Progenitor cell of endocrine pancreas (in vitro differentiated cells): Measurements from ENCODE around the gene FAM163B. TPM values are rescaled to one million over a fixed set of nuclear protein-coding genes. Genes with fewer than 3 reads are reported as not detected.

Experiments used
- DNase-seq: peaks from one replicate; pipeline ENCODE4 v3.0.0; 2021; ENCODE audit warnings: low spot score; ENCODE audit not compliant: unreplicated experiment
- H3K27ac Mint-ChIP-seq: 2 replicates; pipeline ENCODE4 v1.8.0; 2021; ENCODE audit warnings: mild to moderate bottlenecking, moderate library complexity, mixed read lengths
- H3K27me3 Mint-ChIP-seq: 2 replicates; pipeline ENCODE4 v1.8.0; 2021; ENCODE audit warnings: mixed read lengths
- H3K36me3 Mint-ChIP-seq: 2 replicates; pipeline ENCODE4 v1.8.0; 2022; ENCODE audit warnings: mixed read lengths; ENCODE audit not compliant: insufficient read depth
- H3K4me1 Mint-ChIP-seq: 2 replicates; pipeline ENCODE4 v1.8.0; 2021; ENCODE audit warnings: low read depth, mixed read lengths
- H3K4me3 Mint-ChIP-seq: 2 replicates; pipeline ENCODE4 v1.8.0; 2021; ENCODE audit warnings: low read depth, mild to moderate bottlenecking, moderate library complexity, mixed read lengths
- H3K9me3 Mint-ChIP-seq: 2 replicates; pipeline ENCODE4 v1.8.0; 2021; ENCODE audit warnings: low read depth, mixed read lengths
- total RNA-seq: library from RNA; stranded (reverse); gene quantifications from 2 replicates; pipeline ENCODE4 v1.2.1, GENCODE V29; 2021
- TF ChIP-seq, protein P1 (sequence below): fragments of 200-600 bp; sonication (generic); IDR thresholded peaks from one replicate; pipeline ENCODE4 v1.5.0; 2021; ENCODE audit warnings: antibody characterized with exemption, mild to moderate bottlenecking; ENCODE audit not compliant: unreplicated experiment

FAM163B gene
- total RNA-seq, 1 donor from 2014 or later, result not detected

DNA sequence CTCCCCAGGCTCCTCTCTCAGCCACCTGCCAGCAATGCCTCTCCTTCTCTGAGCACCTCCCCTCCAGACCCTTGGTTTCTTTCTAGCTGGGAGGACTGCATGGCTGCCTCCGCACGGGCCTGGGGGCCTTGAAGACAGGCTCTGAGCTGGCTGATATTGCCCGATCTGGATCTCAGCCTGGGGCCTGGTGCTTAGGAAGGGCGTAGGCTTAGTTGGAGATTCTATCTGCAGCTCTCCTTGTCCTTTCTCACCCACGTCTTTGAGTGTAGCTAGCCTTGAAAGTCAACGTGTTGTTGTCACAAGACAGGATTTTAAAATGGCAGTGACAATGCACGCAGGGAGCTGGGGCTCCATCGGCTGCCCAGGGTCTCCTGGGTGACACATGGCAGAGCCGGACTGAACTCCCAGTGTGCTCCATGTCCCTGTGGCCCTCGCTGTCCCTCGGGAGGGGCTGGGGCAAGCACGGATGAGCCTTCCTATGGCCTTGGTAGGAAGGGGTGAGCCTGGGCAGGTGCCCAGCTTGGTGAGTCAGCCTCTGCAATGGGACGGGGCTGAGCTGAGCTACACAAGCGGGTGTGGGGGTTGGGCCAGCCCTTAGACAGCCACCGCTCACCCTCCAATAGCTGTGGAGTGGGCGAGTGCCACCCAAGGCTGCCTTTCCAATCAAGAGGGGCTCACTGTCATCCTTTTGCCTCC, 65.3 kb downstream of the FAM163B start:
- Mint-ChIP-seq H3K4me3 (no peak overlapping the region), H3K27me3 (peaks cover 20% of the 10 kb centered on the region), H3K27ac (no peak overlapping the region), H3K36me3 (no peaks in the 10 kb centered on the region), H3K9me3 (no peaks in the 10 kb centered on the region), H3K4me1 (no peaks in the 10 kb centered on the region)
- TF ChIP-seq, protein P1, sequence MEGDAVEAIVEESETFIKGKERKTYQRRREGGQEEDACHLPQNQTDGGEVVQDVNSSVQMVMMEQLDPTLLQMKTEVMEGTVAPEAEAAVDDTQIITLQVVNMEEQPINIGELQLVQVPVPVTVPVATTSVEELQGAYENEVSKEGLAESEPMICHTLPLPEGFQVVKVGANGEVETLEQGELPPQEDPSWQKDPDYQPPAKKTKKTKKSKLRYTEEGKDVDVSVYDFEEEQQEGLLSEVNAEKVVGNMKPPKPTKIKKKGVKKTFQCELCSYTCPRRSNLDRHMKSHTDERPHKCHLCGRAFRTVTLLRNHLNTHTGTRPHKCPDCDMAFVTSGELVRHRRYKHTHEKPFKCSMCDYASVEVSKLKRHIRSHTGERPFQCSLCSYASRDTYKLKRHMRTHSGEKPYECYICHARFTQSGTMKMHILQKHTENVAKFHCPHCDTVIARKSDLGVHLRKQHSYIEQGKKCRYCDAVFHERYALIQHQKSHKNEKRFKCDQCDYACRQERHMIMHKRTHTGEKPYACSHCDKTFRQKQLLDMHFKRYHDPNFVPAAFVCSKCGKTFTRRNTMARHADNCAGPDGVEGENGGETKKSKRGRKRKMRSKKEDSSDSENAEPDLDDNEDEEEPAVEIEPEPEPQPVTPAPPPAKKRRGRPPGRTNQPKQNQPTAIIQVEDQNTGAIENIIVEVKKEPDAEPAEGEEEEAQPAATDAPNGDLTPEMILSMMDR, result no peak
- DNase-seq, result no peak

DNA sequence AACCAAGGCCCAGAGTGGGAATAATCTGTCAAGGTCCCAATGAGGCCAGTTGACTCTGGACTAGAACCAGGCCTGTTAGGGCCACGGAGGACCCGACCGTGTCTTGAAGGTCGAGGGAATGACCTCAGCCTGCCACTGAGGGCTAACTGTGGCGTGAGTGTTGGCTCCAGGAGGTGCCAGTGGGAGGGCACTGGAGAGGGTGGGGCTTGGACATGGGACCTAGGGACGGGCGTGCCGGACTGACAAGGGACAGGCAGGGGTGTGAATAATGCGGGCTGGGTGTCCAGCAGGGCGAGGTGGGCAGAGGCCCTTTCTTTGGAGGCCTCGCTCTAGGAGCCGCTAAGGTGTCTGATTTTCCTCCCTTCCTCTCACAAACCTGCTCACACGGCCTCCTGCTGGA, 67.2 kb downstream of the FAM163B start:
- Mint-ChIP-seq H3K9me3 (no peaks in the 10 kb centered on the region), H3K27ac (no peak overlapping the region), H3K4me3 (no peak overlapping the region), H3K4me1 (no peaks in the 10 kb centered on the region), H3K36me3 (no peaks in the 10 kb centered on the region), H3K27me3 (peaks cover 21% of the 10 kb centered on the region)
- no peak for DNase-seq
- TF ChIP-seq, protein P1, result no peak

DNA sequence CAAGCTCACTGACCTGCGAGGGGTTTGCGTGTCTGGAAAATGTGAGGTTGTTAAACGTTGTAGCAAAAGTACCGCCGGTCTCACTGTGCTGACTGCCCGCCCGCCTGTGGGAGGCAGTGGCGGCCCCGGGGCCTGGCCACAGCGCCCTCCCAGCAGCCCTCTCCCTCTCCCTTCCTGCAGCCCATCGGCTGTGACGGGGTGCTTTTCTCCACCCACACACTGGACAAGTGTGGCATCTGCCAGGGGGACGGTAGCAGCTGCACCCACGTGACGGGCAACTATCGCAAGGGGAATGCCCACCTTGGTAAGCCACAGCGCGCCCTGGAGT, 68.5 kb downstream of the FAM163B start:
- TF ChIP-seq, protein P1, result no peak
- no peak for DNase-seq
- Mint-ChIP-seq H3K9me3 (no peaks in the 10 kb centered on the region), H3K27me3 (peaks cover 24% of the 10 kb centered on the region), H3K4me3 (no peak overlapping the region), H3K4me1 (no peaks in the 10 kb centered on the region), H3K27ac (no peak overlapping the region), H3K36me3 (no peaks in the 10 kb centered on the region)

DNA sequence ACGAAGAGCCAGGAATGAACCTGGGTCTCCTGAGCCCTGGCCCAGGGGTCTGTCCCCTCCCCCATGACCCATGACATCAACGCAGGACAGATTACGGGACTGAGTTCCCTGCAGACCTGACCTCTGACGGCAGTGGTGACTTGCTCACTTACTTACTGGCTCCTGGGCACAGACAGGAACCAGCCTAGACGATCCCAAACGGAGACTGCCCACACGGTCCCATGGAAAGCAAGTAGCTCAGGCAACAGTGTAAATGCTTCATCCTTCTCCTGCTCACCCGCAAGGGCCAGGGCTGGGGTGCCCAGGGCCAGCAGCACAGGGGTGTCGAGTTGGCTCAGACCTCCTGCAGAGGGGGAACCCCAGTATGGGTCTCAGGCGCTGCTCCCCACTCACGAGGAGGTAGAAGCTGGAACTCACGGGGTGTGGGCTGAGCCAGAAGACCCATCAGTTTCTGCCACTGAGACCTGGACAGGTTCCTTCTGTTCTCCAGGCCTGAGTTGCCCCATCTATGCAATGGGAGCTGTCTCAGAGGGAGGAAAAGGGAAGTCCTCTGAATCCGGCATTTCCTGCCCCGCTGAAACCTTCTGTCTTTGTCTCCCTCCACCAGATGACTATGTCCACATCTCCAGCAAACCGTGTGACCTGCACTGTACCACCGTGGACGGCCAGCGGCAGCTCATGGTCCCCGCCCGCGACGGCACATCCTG, 69.0 kb downstream of the FAM163B start:
- Mint-ChIP-seq H3K27ac (no peak overlapping the region), H3K9me3 (no peaks in the 10 kb centered on the region), H3K36me3 (no peaks in the 10 kb centered on the region), H3K27me3 (peaks cover 28% of the 10 kb centered on the region), H3K4me3 (no peak overlapping the region), H3K4me1 (no peaks in the 10 kb centered on the region)
- TF ChIP-seq, protein P1, result no peak
- no peak for DNase-seq

DNA sequence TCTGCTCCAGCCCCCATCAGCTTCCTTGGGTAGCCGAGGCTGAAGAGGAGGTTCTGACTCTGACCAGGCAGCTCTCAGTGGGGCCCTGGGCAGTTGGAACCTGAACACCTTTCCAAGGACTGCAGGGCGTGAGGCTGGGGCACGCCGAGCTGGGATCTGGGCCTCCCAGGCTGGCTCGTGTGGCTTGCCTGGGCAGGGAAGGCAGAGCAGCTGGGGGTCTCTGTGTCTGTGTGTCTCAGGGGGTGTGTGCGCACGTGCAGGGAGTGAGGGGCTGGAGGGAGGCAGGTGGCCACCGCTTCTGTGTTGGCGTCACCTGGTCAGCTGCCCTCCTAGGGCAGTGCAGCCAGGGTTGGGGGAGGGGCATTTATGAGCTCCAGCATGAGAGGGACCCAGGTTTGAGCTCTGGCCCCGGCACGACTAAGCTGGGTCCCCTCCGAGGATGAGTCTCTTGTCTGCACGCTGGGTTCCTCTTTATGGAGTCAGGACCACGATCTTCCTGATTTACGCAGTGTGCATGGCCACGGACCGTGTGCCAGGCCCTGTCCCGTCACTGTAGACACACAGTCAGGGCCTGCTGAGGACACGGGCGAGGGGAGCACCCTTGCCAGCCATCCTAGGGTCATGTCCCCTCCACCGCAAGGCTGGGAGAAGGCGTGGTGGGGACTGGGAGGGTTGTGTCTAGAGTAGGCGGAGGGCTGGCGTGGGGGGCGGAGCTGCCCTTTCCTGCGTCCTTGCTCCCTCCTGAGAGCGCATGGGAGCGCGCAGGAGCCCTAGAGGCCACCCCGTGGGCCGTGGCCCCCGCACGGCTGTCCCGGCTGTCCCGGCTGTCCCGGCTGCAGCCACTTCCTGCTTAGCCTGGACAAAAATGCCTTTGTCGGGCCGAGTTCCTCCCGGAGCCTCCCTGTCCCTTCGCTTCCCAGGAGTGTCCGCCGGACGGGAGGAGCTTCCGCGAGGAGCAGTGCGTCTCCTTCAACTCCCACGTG, 70.0 kb downstream of the FAM163B start:
- no peak for DNase-seq
- no peaks in the 10 kb centered on the region for H3K4me1 Mint-ChIP-seq
- no peak overlapping the region for H3K4me3 Mint-ChIP-seq
- H3K9me3 Mint-ChIP-seq, result no peaks in the 10 kb centered on the region
- TF ChIP-seq, protein P1, result no peak
- H3K36me3 Mint-ChIP-seq, result no peaks in the 10 kb centered on the region
- H3K27me3 Mint-ChIP-seq, result peaks cover 21% of the 10 kb centered on the region
- no peak overlapping the region for H3K27ac Mint-ChIP-seq
